GM08714 (cell line): ENCODE results near the gene ZNF423.

Experiments used
- H3K4me3 ChIP-seq: fragments of 200-500 bp; sonication (Bioruptor generic); 2 replicates; pipeline ENCODE4 v1.5.1; 2014; ENCODE audit warnings: mild to moderate bottlenecking, low read length, inconsistent platforms
- ZNF274 ChIP-seq: IDR thresholded peaks from 2 replicates; pipeline ENCODE4 v1.6.1; 2012; ENCODE audit warnings: mild to moderate bottlenecking, low read depth, low read length

ZNF423 gene

GRCh38 chr16:49743203-49743464, 112.8 kb downstream of the ZNF423 start:
- TF ChIP-seq ZNF274 = no peak
- H3K4me3 ChIP-seq = no peak overlapping the region

- H3K4me3 ChIP-seq = no peak overlapping the region
- no peak for TF ChIP-seq ZNF274
These were observed 113.3 kb downstream of the ZNF423 start for GRCh38 chr16:49742428-49743202.

GRCh38 chr16:49740256-49740655, 115.7 kb downstream of the ZNF423 start:
- no peak for TF ChIP-seq ZNF274
- H3K4me3 ChIP-seq = no peak overlapping the region

- TF ChIP-seq ZNF274 = no peak
- H3K4me3 ChIP-seq = no peak overlapping the region
These were observed 116.5 kb downstream of the ZNF423 start for GRCh38 chr16:49739381-49739780.

GRCh38 chr16:49738832-49739231, 117.1 kb downstream of the ZNF423 start:
- H3K4me3 ChIP-seq = no peak overlapping the region
- TF ChIP-seq ZNF274 = no peak

- no peak overlapping the region for H3K4me3 ChIP-seq
- no peak for TF ChIP-seq ZNF274
These were observed 117.9 kb downstream of the ZNF423 start for GRCh38 chr16:49738001-49738400.

- TF ChIP-seq ZNF274 = no peak
- no peak overlapping the region for H3K4me3 ChIP-seq
These were observed 118.4 kb downstream of the ZNF423 start for GRCh38 chr16:49737541-49737940.

GRCh38 chr16:49734331-49734730, 121.6 kb downstream of the ZNF423 start:
- no peak overlapping the region for H3K4me3 ChIP-seq
- TF ChIP-seq ZNF274 = no peak

GRCh38 chr16:49733313-49734009, 122.5 kb downstream of the ZNF423 start:
- H3K4me3 ChIP-seq = no peak overlapping the region
- no peak for TF ChIP-seq ZNF274

GRCh38 chr16:49731911-49732310, 124.0 kb downstream of the ZNF423 start:
- H3K4me3 ChIP-seq = no peak overlapping the region
- no peak for TF ChIP-seq ZNF274

- no peak overlapping the region for H3K4me3 ChIP-seq
- TF ChIP-seq ZNF274 = no peak
These were observed 125.1 kb downstream of the ZNF423 start for GRCh38 chr16:49730772-49731171.

GRCh38 chr16:49727611-49728010, 128.3 kb downstream of the ZNF423 start:
- no peak overlapping the region for H3K4me3 ChIP-seq
- no peak for TF ChIP-seq ZNF274

GRCh38 chr16:49726155-49726554, 129.8 kb downstream of the ZNF423 start:
- TF ChIP-seq ZNF274 = no peak
- H3K4me3 ChIP-seq = no peak overlapping the region

GRCh38 chr16:49725651-49726050, 130.3 kb downstream of the ZNF423 start:
- no peak overlapping the region for H3K4me3 ChIP-seq
- TF ChIP-seq ZNF274 = no peak

- no peak overlapping the region for H3K4me3 ChIP-seq
- no peak for TF ChIP-seq ZNF274
These were observed 131.1 kb downstream of the ZNF423 start for GRCh38 chr16:49724774-49725173.
